HG03342 (cell line): ENCODE measurements around the gene OLFML2A.

Experiments used
- ATAC-seq: cut with Tn5 transposase; IDR thresholded peaks from one replicate; pipeline ENCODE4 v1.9.1; 2021; ENCODE audit warnings: mild to moderate bottlenecking, moderate library complexity; ENCODE audit not compliant: unreplicated experiment

OLFML2A gene

GRCh38 chr9:124774129-124774978 lies 2.6 kb upstream of the OLFML2A start:
- ATAC-seq = no peak

GRCh38 chr9:124776618-124776953 lies 347 bp upstream of the OLFML2A start:
- ATAC-seq = no peak

- no peak for ATAC-seq
These were observed 1.8 kb downstream of the OLFML2A start for GRCh38 chr9:124778575-124779367.

- no peak for ATAC-seq
These were observed 2.6 kb downstream of the OLFML2A start for GRCh38 chr9:124779368-124780059.

GRCh38 chr9:124780060-124780756 lies 3.3 kb downstream of the OLFML2A start:
- no peak for ATAC-seq

- ATAC-seq = no peak
These were observed 3.8 kb downstream of the OLFML2A start for GRCh38 chr9:124780757-124781151.

GRCh38 chr9:124781967-124782660 lies 5.2 kb downstream of the OLFML2A start:
- no peak for ATAC-seq

GRCh38 chr9:124782661-124783574 lies 6.0 kb downstream of the OLFML2A start:
- ATAC-seq = no peak

GRCh38 chr9:124783830-124784229 lies 6.9 kb downstream of the OLFML2A start:
- no peak for ATAC-seq

- no peak for ATAC-seq
These were observed 7.6 kb downstream of the OLFML2A start for GRCh38 chr9:124784509-124784908.

GRCh38 chr9:124786881-124787573 lies 10.1 kb downstream of the OLFML2A start:
- no peak for ATAC-seq

- no peak for ATAC-seq
These were observed 11.7 kb downstream of the OLFML2A start for GRCh38 chr9:124788542-124789217.

- no peak for ATAC-seq
These were observed 12.6 kb downstream of the OLFML2A start for GRCh38 chr9:124789531-124789930.

GRCh38 chr9:124790301-124790700 lies 13.4 kb downstream of the OLFML2A start:
- ATAC-seq = no peak

GRCh38 chr9:124790801-124791505 lies 14.0 kb downstream of the OLFML2A start:
- no peak for ATAC-seq

- no peak for ATAC-seq
These were observed 15.5 kb downstream of the OLFML2A start for GRCh38 chr9:124792257-124793014.

- ATAC-seq = no peak
These were observed 16.1 kb downstream of the OLFML2A start for GRCh38 chr9:124793015-124793541.
